Effector memory CD4-positive, alpha-beta T cell (primary cell): ENCODE measurements around the gene ELOB.

Experiments
- DNase-seq, 3 donors: peaks; one replicate each; pipeline ENCODE4 v3.0.0-alpha.2; 2020
- H3K27ac ChIP-seq: 2 replicates; pipeline ENCODE4 v1.7.0; 2013; ENCODE audit warnings: mild to moderate bottlenecking, low read length, moderate library complexity; ENCODE audit not compliant: insufficient read depth, poor library complexity, severe bottlenecking
- H3K27me3 ChIP-seq: replicated peaks from 2 replicates; pipeline ENCODE4 v1.7.0; 2013; ENCODE audit warnings: mild to moderate bottlenecking, low read length; ENCODE audit not compliant: insufficient read depth, control insufficient read depth, poor library complexity, severe bottlenecking
- H3K36me3 ChIP-seq: 2 replicates; pipeline ENCODE4 v1.7.0; 2013; ENCODE audit warnings: mild to moderate bottlenecking, low read length, moderate library complexity; ENCODE audit not compliant: control insufficient read depth, insufficient read depth
- H3K4me1 ChIP-seq: 2 replicates; pipeline ENCODE4 v1.7.0; 2013; ENCODE audit warnings: low read length, mild to moderate bottlenecking; ENCODE audit not compliant: control insufficient read depth, insufficient read depth, poor library complexity, severe bottlenecking
- H3K4me3 ChIP-seq: 2 replicates; pipeline ENCODE4 v1.7.0; 2013; ENCODE audit warnings: low read length, low read depth, mild to moderate bottlenecking; ENCODE audit not compliant: insufficient read depth, poor library complexity, severe bottlenecking
- H3K9me3 ChIP-seq: 2 replicates; pipeline ENCODE4 v1.7.0; 2013; ENCODE audit warnings: mild to moderate bottlenecking, low read length, moderate library complexity; ENCODE audit not compliant: control insufficient read depth

Gene ELOB

GRCh38 chr16:2775765-2776499 lies 1.1 kb downstream of the ELOB start:
- H3K9me3 ChIP-seq = no peaks in the 10 kb centered on the region
- H3K4me3 ChIP-seq = peak overlapping the region; percentile 85
- peaks cover 22% of the 10 kb centered on the region for H3K4me1 ChIP-seq
- peaks cover 27% of the 10 kb centered on the region for H3K36me3 ChIP-seq
- peak overlapping the region; percentile 67 for H3K27ac ChIP-seq
- H3K27me3 ChIP-seq = no peaks in the 10 kb centered on the region
- no peak for DNase-seq

- Histone ChIP-seq H3K4me1 (peaks cover 22% of the 10 kb centered on the region), H3K27ac (no peak overlapping the region), H3K27me3 (no peaks in the 10 kb centered on the region), H3K4me3 (no peak overlapping the region), H3K36me3 (peaks cover 34% of the 10 kb centered on the region), H3K9me3 (no peaks in the 10 kb centered on the region)
- no peak for DNase-seq
These were observed 1.9 kb downstream of the ELOB start for GRCh38 chr16:2775131-2775716.

- DNase-seq = no peak
- H3K36me3 ChIP-seq = peaks cover 43% of the 10 kb centered on the region
- H3K27ac ChIP-seq = no peak overlapping the region
These were observed 2.8 kb downstream of the ELOB start for GRCh38 chr16:2774161-2774891.

GRCh38 chr16:2773188-2773968 lies 3.7 kb downstream of the ELOB start:
- peaks cover 52% of the 10 kb centered on the region for H3K36me3 ChIP-seq

More at GRCh38 chr16:2774161-2774891, 2.8 kb downstream of the ELOB start:
- Histone ChIP-seq H3K4me3 (no peak overlapping the region), H3K9me3 (no peaks in the 10 kb centered on the region), H3K27me3 (no peaks in the 10 kb centered on the region), H3K4me1 (peaks cover 22% of the 10 kb centered on the region)

GRCh38 chr16:2771496-2772402 lies 5.3 kb downstream of the ELOB start:
- Histone ChIP-seq H3K36me3 (peaks cover 68% of the 10 kb centered on the region), H3K27me3 (no peaks in the 10 kb centered on the region), H3K9me3 (no peaks in the 10 kb centered on the region), H3K4me3 (no peak overlapping the region), H3K4me1 (peaks cover 14% of the 10 kb centered on the region), H3K27ac (no peak overlapping the region)
- DNase-seq = no peak

More at GRCh38 chr16:2773188-2773968, 3.7 kb downstream of the ELOB start:
- DNase-seq = no peak
- H3K9me3 ChIP-seq = no peaks in the 10 kb centered on the region
- peaks cover 17% of the 10 kb centered on the region for H3K4me1 ChIP-seq
- no peak overlapping the region for H3K27ac ChIP-seq
- H3K27me3 ChIP-seq = no peaks in the 10 kb centered on the region
- H3K4me3 ChIP-seq = no peak overlapping the region

GRCh38 chr16:2770057-2770951 lies 6.8 kb downstream of the ELOB start:
- peaks cover 4% of the 10 kb centered on the region for H3K4me1 ChIP-seq
- no peaks in the 10 kb centered on the region for H3K27me3 ChIP-seq
- no peak for DNase-seq
- no peaks in the 10 kb centered on the region for H3K9me3 ChIP-seq
- H3K27ac ChIP-seq = peak overlapping the region; percentile 5
- no peak overlapping the region for H3K4me3 ChIP-seq
- H3K36me3 ChIP-seq = peaks cover 83% of the 10 kb centered on the region

GRCh38 chr16:2769675-2770056 lies 7.4 kb downstream of the ELOB start:
- no peak for DNase-seq
- Histone ChIP-seq H3K9me3 (no peaks in the 10 kb centered on the region), H3K27me3 (no peaks in the 10 kb centered on the region), H3K4me3 (no peak overlapping the region), H3K4me1 (no peaks in the 10 kb centered on the region), H3K36me3 (peaks cover 89% of the 10 kb centered on the region), H3K27ac (no peak overlapping the region)

GRCh38 chr16:2769100-2769529 lies 8.0 kb downstream of the ELOB start:
- no peak overlapping the region for H3K4me3 ChIP-seq
- peaks cover 95% of the 10 kb centered on the region for H3K36me3 ChIP-seq
- H3K27ac ChIP-seq = no peak overlapping the region
- no peaks in the 10 kb centered on the region for H3K9me3 ChIP-seq
- H3K4me1 ChIP-seq = no peaks in the 10 kb centered on the region
- DNase-seq = no peak
- no peaks in the 10 kb centered on the region for H3K27me3 ChIP-seq
